ENCODE measurements around the gene TACC3. TPM values are rescaled to one million over a fixed set of nuclear protein-coding genes. Genes with fewer than 3 reads are reported as not detected.

Gene TACC3
- total RNA-seq, 1 donor from 2014 or later: 3.4 TPM

GRCh38 chr4:1771555-1772305, 50.4 kb downstream of the TACC3 start:
- no peaks in the 10 kb centered on the region for H3K36me3 ChIP-seq (ENCODE audit: control insufficient read depth, insufficient read depth, low read length)
- no peak for DNase-seq (ENCODE audit: low read depth)
- FAIRE-seq: no peak
- no peak overlapping the region for H3K4me3 ChIP-seq (ENCODE audit: low read depth, low read length)
- no peaks in the 10 kb centered on the region for H3K27me3 ChIP-seq (ENCODE audit: control insufficient read depth, insufficient read depth, low read length)
- no peak for TF ChIP-seq CTCF (IDR thresholded peaks at IDR 0.05; ENCODE audit: insufficient read depth, low read length, severe bottlenecking)

GRCh38 chr4:1772853-1773538, 51.7 kb downstream of the TACC3 start:
- no peaks in the 10 kb centered on the region for H3K36me3 ChIP-seq (ENCODE audit: control insufficient read depth, insufficient read depth, low read length)
- TF ChIP-seq CTCF (IDR thresholded peaks at IDR 0.05; ENCODE audit: insufficient read depth, low read length, severe bottlenecking): no peak
- FAIRE-seq (no peak), DNase-seq (ENCODE audit: low read depth) (no peak)
- no peaks in the 10 kb centered on the region for H3K27me3 ChIP-seq (ENCODE audit: control insufficient read depth, insufficient read depth, low read length)
- no peak overlapping the region for H3K4me3 ChIP-seq (ENCODE audit: low read depth, low read length)

GRCh38 chr4:1773754-1774153, 52.4 kb downstream of the TACC3 start:
- H3K36me3 ChIP-seq (ENCODE audit: control insufficient read depth, insufficient read depth, low read length): no peaks in the 10 kb centered on the region
- no peak for FAIRE-seq
- no peaks in the 10 kb centered on the region for H3K27me3 ChIP-seq (ENCODE audit: control insufficient read depth, insufficient read depth, low read length)
- no peak for TF ChIP-seq CTCF (IDR thresholded peaks at IDR 0.05; ENCODE audit: insufficient read depth, low read length, severe bottlenecking)
- no peak for DNase-seq (ENCODE audit: low read depth)
- no peak overlapping the region for H3K4me3 ChIP-seq (ENCODE audit: low read depth, low read length)

- no peak for TF ChIP-seq CTCF (IDR thresholded peaks at IDR 0.05; ENCODE audit: insufficient read depth, low read length, severe bottlenecking)
- peak; percentile 58 for DNase-seq (ENCODE audit: low read depth)
- Histone ChIP-seq H3K36me3 (ENCODE audit: control insufficient read depth, insufficient read depth, low read length) (no peaks in the 10 kb centered on the region), H3K4me3 (ENCODE audit: low read depth, low read length) (no peak overlapping the region), H3K27me3 (ENCODE audit: control insufficient read depth, insufficient read depth, low read length) (no peaks in the 10 kb centered on the region)
- peak; percentile 94 for FAIRE-seq
Observed at GRCh38 chr4:1775731-1776500, 54.6 kb downstream of the TACC3 start.

GRCh38 chr4:1776521-1777161, 55.3 kb downstream of the TACC3 start:
- FAIRE-seq: no peak
- TF ChIP-seq CTCF (IDR thresholded peaks at IDR 0.05; ENCODE audit: insufficient read depth, low read length, severe bottlenecking): no peak
- no peaks in the 10 kb centered on the region for H3K27me3 ChIP-seq (ENCODE audit: control insufficient read depth, insufficient read depth, low read length)

More at GRCh38 chr4:1776521-1777161, 55.3 kb downstream of the TACC3 start:
- Histone ChIP-seq H3K4me3 (ENCODE audit: low read depth, low read length) (no peak overlapping the region), H3K36me3 (ENCODE audit: control insufficient read depth, insufficient read depth, low read length) (no peaks in the 10 kb centered on the region)
- no peak for DNase-seq (ENCODE audit: low read depth)

All from bronchial epithelial cell (primary cell).